Neuronal stem cell (in vitro differentiated cells): Measurements from ENCODE around the gene KLHL6.

ENCODE experiments used
- DNase-seq: peaks from one replicate; pipeline ENCODE4 v3.0.0-alpha.2; 2013; ENCODE audit warnings: low spot score
- H2AFZ ChIP-seq: one replicate; pipeline ENCODE4 v1.6.1; 2013; ENCODE audit warnings: mild to moderate bottlenecking, low read length, inconsistent platforms
- H2AK5ac ChIP-seq: 2 replicates; pipeline ENCODE4 v1.6.1; 2013; ENCODE audit warnings: low read depth, mild to moderate bottlenecking, inconsistent platforms, low read length, moderate library complexity, mixed read lengths
- H2BK120ac ChIP-seq: 2 replicates; pipeline ENCODE4 v1.6.1; 2013; ENCODE audit warnings: low read depth, mild to moderate bottlenecking, inconsistent platforms, low read length, moderate library complexity, mixed read lengths
- H2BK12ac ChIP-seq: one replicate; pipeline ENCODE4 v1.6.1; 2013; ENCODE audit warnings: low read length, inconsistent platforms
- H2BK15ac ChIP-seq: 2 replicates; pipeline ENCODE4 v1.6.1; 2013; ENCODE audit warnings: mild to moderate bottlenecking, low read length, inconsistent platforms, mixed read lengths
- H2BK5ac ChIP-seq: one replicate; pipeline ENCODE4 v1.6.1; 2013; ENCODE audit warnings: inconsistent platforms, mild to moderate bottlenecking, low read length, moderate library complexity
- H3K14ac ChIP-seq: one replicate; pipeline ENCODE4 v1.6.1; 2013; ENCODE audit warnings: low read length, inconsistent platforms
- H3K18ac ChIP-seq: 2 replicates; pipeline ENCODE4 v1.6.1; 2013; ENCODE audit warnings: low read length, inconsistent platforms
- H3K23ac ChIP-seq: 2 replicates; pipeline ENCODE4 v1.6.1; 2013; ENCODE audit warnings: low read depth, mild to moderate bottlenecking, mixed read lengths, low read length, inconsistent platforms; ENCODE audit not compliant: poor library complexity
- H3K27ac ChIP-seq: replicated peaks from 3 replicates; pipeline ENCODE4 v1.5.1; 2013; ENCODE audit warnings: low read length, inconsistent platforms
- H3K27me3 ChIP-seq, 3 experiments: 2 replicates each; pipeline ENCODE4 v1.6.1; 2013; ENCODE audit warnings: low read length in 3 of 3, mild to moderate bottlenecking in 2 of 3, inconsistent platforms in 1 of 3, low read depth in 1 of 3, mixed read lengths in 1 of 3, moderate library complexity in 1 of 3; ENCODE audit not compliant: control insufficient read depth in 3 of 3, insufficient read depth in 3 of 3
- H3K36me3 ChIP-seq, 2 donors: replicated peaks in 1 of 2; 2 replicates each; pipeline ENCODE4 v1.6.1; 2013; ENCODE audit warnings: low read length in 2 of 2; ENCODE audit not compliant: control insufficient read depth in 2 of 2, insufficient read depth in 2 of 2
- H3K4ac ChIP-seq: 2 replicates; pipeline ENCODE4 v1.6.1; 2013; ENCODE audit warnings: inconsistent platforms, mild to moderate bottlenecking, low read length, moderate library complexity
- H3K4me1 ChIP-seq, 2 donors: 1 replicate in 1 of 2; 2 replicates in 1 of 2; pipeline ENCODE4 v1.6.1; 2013; ENCODE audit warnings: low read length in 2 of 2, low read depth in 1 of 2; ENCODE audit not compliant: control insufficient read depth in 2 of 2, insufficient read depth in 1 of 2
- H3K4me2 ChIP-seq: one replicate; pipeline ENCODE4 v1.6.1; 2013; ENCODE audit warnings: mild to moderate bottlenecking, low read length, inconsistent platforms; ENCODE audit not compliant: insufficient read depth, poor library complexity, severe bottlenecking
- H3K4me3 ChIP-seq, 2 donors: 2 replicates each; pipeline ENCODE4 v1.5.1; 2013; ENCODE audit warnings: low read length in 2 of 2, mild to moderate bottlenecking in 2 of 2, inconsistent platforms in 1 of 2, moderate library complexity in 1 of 2
- H3K79me1 ChIP-seq: one replicate; pipeline ENCODE4 v1.6.1; 2013; ENCODE audit warnings: low read depth, mild to moderate bottlenecking, inconsistent platforms, low read length, moderate library complexity
- H3K9ac ChIP-seq: one replicate; pipeline ENCODE4 v1.6.1; 2013; ENCODE audit warnings: mild to moderate bottlenecking, low read depth, low read length, inconsistent platforms; ENCODE audit not compliant: poor library complexity
- H3K9me3 ChIP-seq, 2 donors: replicated peaks in 1 of 2; 2 replicates each; pipeline versions ENCODE3 to v1.6.1; 2013; ENCODE audit warnings: low read length in 2 of 2, mild to moderate bottlenecking in 2 of 2, inconsistent platforms in 1 of 2, low read depth in 1 of 2, mixed read lengths in 1 of 2, moderate library complexity in 1 of 2; ENCODE audit not compliant: control insufficient read depth in 2 of 2, insufficient read depth in 1 of 2
- H4K8ac ChIP-seq: one replicate; pipeline ENCODE4 v1.6.1; 2013; ENCODE audit warnings: low read depth, mild to moderate bottlenecking, inconsistent platforms, low read length, moderate library complexity
- H4K91ac ChIP-seq: one replicate; pipeline ENCODE4 v1.6.1; 2013; ENCODE audit warnings: low read length, low read depth, mild to moderate bottlenecking, inconsistent platforms; ENCODE audit not compliant: poor library complexity
- WGBS, 2 donors: extraction: QIAGEN DNeasy Blood & Tissue Kit; methylation state at CpG; one replicate each; pipeline ENCODE4 v1.1.7; 2013; ENCODE audit warnings: missing lambda C conversion rate in 2 of 2, mixed read lengths in 1 of 2; ENCODE audit not compliant: insufficient read length in 2 of 2, insufficient replicate concordance in 1 of 2; ENCODE audit errors: extremely low coverage in 2 of 2; 5-methylcytosine and 5-hydroxymethylcytosine counted together

Gene KLHL6

GRCh38 chr3:183494341-183494740 is 61.2 kb downstream of the KLHL6 start:
- H4K8ac ChIP-seq: no peak overlapping the region
- no peaks in the 10 kb centered on the region for H3K4me1 ChIP-seq
- H3K27me3 ChIP-seq: peaks cover 0 to 8% (median 0%) of the 10 kb centered on the region in 3 experiments
- H3K4me3 ChIP-seq: no peak overlapping the region
- no peak overlapping the region for H3K14ac ChIP-seq
- no peaks in the 10 kb centered on the region for H3K36me3 ChIP-seq
- no peaks in the 10 kb centered on the region for H3K79me1 ChIP-seq
- peak overlapping the region; percentile 53 for H3K9ac ChIP-seq
- no CpG with 5 or more reads among the region's 2 CpGs for WGBS, 2 donors
- no peak overlapping the region for H3K4ac ChIP-seq
- H3K9me3 ChIP-seq: no peaks in the 10 kb centered on the region
- peak overlapping the region; percentile 44 for H2AK5ac ChIP-seq
- peak overlapping the region; percentile 38 for H3K23ac ChIP-seq
- H2BK12ac ChIP-seq: no peak overlapping the region
- H2BK5ac ChIP-seq: no peak overlapping the region
- no peak overlapping the region for H2BK15ac ChIP-seq
- no peak overlapping the region for H3K27ac ChIP-seq
- no peak for DNase-seq
- no peak overlapping the region for H2AFZ ChIP-seq
- no peak overlapping the region for H2BK120ac ChIP-seq
- no peak overlapping the region for H3K4me2 ChIP-seq
- no peak overlapping the region for H3K18ac ChIP-seq
- no peak overlapping the region for H4K91ac ChIP-seq

- Histone ChIP-seq H4K91ac (no peak overlapping the region), H3K4me1 (no peaks in the 10 kb centered on the region), H3K4me2 (no peak overlapping the region), H3K9me3 (no peaks in the 10 kb centered on the region), H3K14ac (no peak overlapping the region), H3K79me1 (no peaks in the 10 kb centered on the region), H3K27me3 (peaks cover 0 to 14% (median 0%) of the 10 kb centered on the region in 3 experiments), H3K4me3 (no peak overlapping the region), H3K23ac (no peak overlapping the region), H2BK15ac (no peak overlapping the region), H2BK5ac (no peak overlapping the region), H3K27ac (no peak overlapping the region), H2AFZ (no peak overlapping the region), H2AK5ac (no peak overlapping the region), H2BK12ac (no peak overlapping the region), H2BK120ac (no peak overlapping the region), H3K36me3 (no peaks in the 10 kb centered on the region), H3K18ac (no peak overlapping the region), H3K4ac (no peak overlapping the region), H4K8ac (no peak overlapping the region), H3K9ac (no peak overlapping the region)
- WGBS, 2 donors: no CpG with 5 or more reads among the region's 4 CpGs
- DNase-seq: no peak
These were observed 62.0 kb downstream of the KLHL6 start for GRCh38 chr3:183493296-183494045.

GRCh38 chr3:183492849-183493179 is 62.7 kb downstream of the KLHL6 start:
- no peak overlapping the region for H2BK15ac ChIP-seq
- WGBS, 2 donors: no CpG with 5 or more reads among the region's 4 CpGs
- peaks cover 0 to 18% (median 0%) of the 10 kb centered on the region in 3 experiments for H3K27me3 ChIP-seq
- H3K4me1 ChIP-seq: no peaks in the 10 kb centered on the region
- no peak overlapping the region for H2AK5ac ChIP-seq
- no peak overlapping the region for H4K91ac ChIP-seq
- H2BK12ac ChIP-seq: no peak overlapping the region
- H3K4me3 ChIP-seq: no peak overlapping the region
- no peak overlapping the region for H4K8ac ChIP-seq
- H3K36me3 ChIP-seq: no peaks in the 10 kb centered on the region
- H3K9ac ChIP-seq: no peak overlapping the region
- DNase-seq: no peak
- H3K79me1 ChIP-seq: no peaks in the 10 kb centered on the region
- no peak overlapping the region for H3K14ac ChIP-seq
- no peak overlapping the region for H3K23ac ChIP-seq
- H3K4ac ChIP-seq: no peak overlapping the region
- H2BK5ac ChIP-seq: no peak overlapping the region
- no peak overlapping the region for H2AFZ ChIP-seq
- no peak overlapping the region for H3K4me2 ChIP-seq
- no peak overlapping the region for H2BK120ac ChIP-seq
- no peak overlapping the region for H3K27ac ChIP-seq
- H3K9me3 ChIP-seq: no peaks in the 10 kb centered on the region
- H3K18ac ChIP-seq: no peak overlapping the region

GRCh38 chr3:183491923-183492848 is 63.3 kb downstream of the KLHL6 start:
- Histone ChIP-seq H2AFZ (no peak overlapping the region), H2BK15ac (peak overlapping the region; percentile 45), H4K91ac (no peak overlapping the region), H3K9ac (no peak overlapping the region), H3K14ac (peak overlapping the region; percentile 72), H3K4ac (no peak overlapping the region), H3K4me1 (no peaks in the 10 kb centered on the region), H3K36me3 (no peaks in the 10 kb centered on the region), H2BK12ac (no peak overlapping the region), H3K23ac (no peak overlapping the region), H3K9me3 (no peaks in the 10 kb centered on the region), H3K27me3 (peaks cover 0 to 18% (median 0%) of the 10 kb centered on the region in 3 experiments), H2AK5ac (peak overlapping the region; percentile 22), H3K79me1 (no peaks in the 10 kb centered on the region), H2BK120ac (no peak overlapping the region), H3K4me3 (no peak overlapping the region), H4K8ac (peak overlapping the region; percentile 45), H3K18ac (peak overlapping the region; percentile 28), H2BK5ac (no peak overlapping the region), H3K27ac (no peak overlapping the region), H3K4me2 (no peak overlapping the region)
- no CpG with 5 or more reads among the region's 45 CpGs for WGBS, 2 donors
- no peak for DNase-seq
